H1 (cell line): ENCODE data around the gene FLVCR1. TPM values are rescaled to one million over a fixed set of nuclear protein-coding genes. Genes with fewer than 3 reads are reported as not detected.

ENCODE experiments used
- CTCF ChIA-PET: fragments of 300-600 bp; sonication (Branson Sonifier 250); formaldehyde crosslinking; loops from one replicate; lab custom pipeline; 2021; ENCODE audit not compliant: partially characterized antibody; lab: Charles Lee
- POLR2A ChIA-PET: fragments of 300-600 bp; sonication (Branson Sonifier 250); formaldehyde crosslinking; loops from one replicate; lab custom pipeline; 2021; ENCODE audit warnings: inconsistent platforms; ENCODE audit not compliant: partially characterized antibody; lab: Charles Lee
- DNase-seq, 2 experiments: peaks; one replicate each; pipeline versions ENCODE4 v3.0.0 to v3.0.0-alpha.2; 2010 to 2022; ENCODE audit warnings: low spot score in 2 of 2, low read depth in 1 of 2, mixed read lengths in 1 of 2
- FAIRE-seq: peaks from 2 replicates; lab custom pipeline; 2011; peaks lifted over from hg19 to GRCh38; lab: Jason Lieb, UNC
- H2AFZ ChIP-seq: 2 replicates; pipeline ENCODE4 v1.8.1; 2012; ENCODE audit warnings: low read length, inconsistent platforms
- H2AK5ac ChIP-seq: 2 replicates; pipeline ENCODE4 v1.6.1; 2013; ENCODE audit warnings: low read depth, low read length
- H2BK120ac ChIP-seq: replicated peaks from 2 replicates; pipeline ENCODE3; 2013; ENCODE audit warnings: low read depth, low read length, inconsistent platforms
- H2BK12ac ChIP-seq: 2 replicates; pipeline ENCODE4 v1.6.1; 2013; ENCODE audit warnings: low read depth, low read length
- H2BK15ac ChIP-seq: 2 replicates; pipeline ENCODE4 v1.6.1; 2013; ENCODE audit warnings: low read length
- H2BK20ac ChIP-seq: 2 replicates; pipeline ENCODE4 v1.6.1; 2013; ENCODE audit warnings: low read length
- H2BK5ac ChIP-seq: 2 replicates; pipeline ENCODE4 v1.6.1; 2013; ENCODE audit warnings: low read depth, low read length
- H3K14ac ChIP-seq: 2 replicates; pipeline ENCODE4 v1.6.1; 2013; ENCODE audit warnings: inconsistent platforms; ENCODE audit not compliant: insufficient read length
- H3K18ac ChIP-seq: 2 replicates; pipeline ENCODE4 v1.6.1; 2013; ENCODE audit warnings: low read length; ENCODE audit errors: extremely low read depth
- H3K23ac ChIP-seq: 2 replicates; pipeline ENCODE4 v1.6.1; 2013; ENCODE audit warnings: inconsistent platforms; ENCODE audit not compliant: insufficient read length
- H3K23me2 ChIP-seq: 2 replicates; pipeline ENCODE4 v1.6.1; 2013; ENCODE audit warnings: low read depth, low read length
- H3K27ac ChIP-seq: 2 replicates; pipeline ENCODE4 v1.6.1; 2011; ENCODE audit warnings: low read depth, low read length, inconsistent platforms
- H3K27me3 ChIP-seq, 4 experiments: replicated peaks in 1 of 4; 1 replicate in 1 of 4; 2 replicates in 3 of 4; pipeline versions ENCODE4 v1.6.1 to v1.8.1; 2011 to 2013; ENCODE audit warnings: low read length in 3 of 4, mild to moderate bottlenecking in 3 of 4, inconsistent platforms in 2 of 4, mixed read lengths in 2 of 4, moderate library complexity in 1 of 4; ENCODE audit not compliant: control insufficient read depth in 3 of 4, insufficient read depth in 3 of 4; ENCODE audit errors: extremely low read depth in 1 of 4
- H3K36me3 ChIP-seq, 4 experiments: 2 replicates each; pipeline versions ENCODE4 v1.6.1 to v1.8.1; 2011 to 2013; ENCODE audit warnings: mild to moderate bottlenecking in 4 of 4, low read length in 3 of 4, moderate library complexity in 2 of 4, control low read depth in 1 of 4, inconsistent platforms in 1 of 4; ENCODE audit not compliant: insufficient read depth in 4 of 4, control insufficient read depth in 2 of 4
- H3K4ac ChIP-seq: replicated peaks from 2 replicates; pipeline ENCODE3; 2013; ENCODE audit warnings: low read length, low read depth, mixed read lengths, inconsistent platforms; ENCODE audit not compliant: insufficient read length
- H3K4me1 ChIP-seq, 4 experiments: replicated peaks in 1 of 4; 1 replicate in 1 of 4; 2 replicates in 3 of 4; pipeline versions ENCODE4 v1.6.1 to v1.8.1; 2011 to 2013; ENCODE audit warnings: low read length in 3 of 4, inconsistent platforms in 2 of 4, mixed read lengths in 1 of 4; ENCODE audit not compliant: insufficient read depth in 4 of 4, control insufficient read depth in 3 of 4
- H3K4me2 ChIP-seq, 2 experiments: 2 replicates each; pipeline versions ENCODE4 v1.6.1 to v1.8.1; 2011 to 2013; ENCODE audit warnings: low read depth in 2 of 2, low read length in 2 of 2, control low read depth in 1 of 2, inconsistent platforms in 1 of 2, mild to moderate bottlenecking in 1 of 2; ENCODE audit not compliant: insufficient read depth in 1 of 2
- H3K4me3 ChIP-seq, 4 experiments: fragments of 200-600, 300-600 bp in 1 of 4; sonication (generic), shearing (Covaris generic), sonication (Bioruptor Twin) in 1 of 4; 2 replicates each; pipeline versions ENCODE4 v1.5.1 to v1.8.1; 2011 to 2016; ENCODE audit warnings: low read length in 4 of 4, low read depth in 3 of 4, control low read depth in 2 of 4, inconsistent platforms in 2 of 4, mild to moderate bottlenecking in 2 of 4, mixed read lengths in 1 of 4, moderate library complexity in 1 of 4; ENCODE audit not compliant: insufficient read depth in 2 of 4; ENCODE audit errors: extremely low read depth in 1 of 4
- H3K56ac ChIP-seq: replicated peaks from 2 replicates; pipeline ENCODE3; 2013; ENCODE audit warnings: low read depth, mild to moderate bottlenecking, mixed read lengths, low read length, inconsistent platforms; ENCODE audit not compliant: insufficient read length
- H3K79me1 ChIP-seq: 2 replicates; pipeline ENCODE4 v1.6.1; 2013; ENCODE audit warnings: low read depth, low read length, control low read depth
- H3K79me2 ChIP-seq, 2 experiments: 2 replicates each; pipeline versions ENCODE4 v1.6.1 to v1.8.1; 2012 to 2013; ENCODE audit warnings: low read length in 2 of 2, mild to moderate bottlenecking in 2 of 2, inconsistent platforms in 1 of 2; ENCODE audit not compliant: insufficient read depth in 2 of 2, control insufficient read depth in 1 of 2
- H3K9ac ChIP-seq, 4 experiments: replicated peaks in 1 of 4; 1 replicate in 1 of 4; 2 replicates in 3 of 4; pipeline versions ENCODE4 v1.6.1 to v1.8.1; 2011 to 2013; ENCODE audit warnings: low read depth in 3 of 4, low read length in 3 of 4, control low read depth in 2 of 4, mild to moderate bottlenecking in 2 of 4, moderate library complexity in 2 of 4, inconsistent platforms in 1 of 4; ENCODE audit errors: extremely low read depth in 1 of 4
- H3K9me3 ChIP-seq, 2 experiments: 2 replicates each; pipeline versions ENCODE4 v1.6.1 to v1.8.1; 2012 to 2013; ENCODE audit warnings: mild to moderate bottlenecking in 2 of 2, moderate library complexity in 2 of 2, control low read depth in 1 of 2, inconsistent platforms in 1 of 2, low read depth in 1 of 2, low read length in 1 of 2, mixed read lengths in 1 of 2; ENCODE audit not compliant: insufficient read depth in 2 of 2
- H4K20me1 ChIP-seq, 2 experiments: replicated peaks in 1 of 2; 2 replicates each; pipeline versions ENCODE3 to v1.8.1; 2011 to 2013; ENCODE audit warnings: inconsistent platforms in 2 of 2, low read length in 2 of 2, mild to moderate bottlenecking in 1 of 2; ENCODE audit not compliant: insufficient read depth in 2 of 2, control insufficient read depth in 1 of 2
- H4K5ac ChIP-seq: 2 replicates; pipeline ENCODE4 v1.6.1; 2013; ENCODE audit warnings: low read length, low read depth, mixed read lengths, inconsistent platforms; ENCODE audit not compliant: insufficient read length
- H4K8ac ChIP-seq: 2 replicates; pipeline ENCODE4 v1.8.0; 2013; ENCODE audit warnings: mild to moderate bottlenecking, moderate library complexity, low read length, inconsistent platforms; ENCODE audit not compliant: insufficient read depth; ENCODE audit errors: extremely low read depth
- H4K91ac ChIP-seq: replicated peaks from 2 replicates; pipeline ENCODE3; 2013; ENCODE audit warnings: low read length, mixed read lengths, inconsistent platforms; ENCODE audit not compliant: insufficient read length
- BCL11A ChIP-seq, 2 experiments: IDR thresholded peaks; one replicate each; pipeline ENCODE4 v1.6.1; 2011; ENCODE audit warnings: low read depth in 2 of 2, low read length in 2 of 2, mild to moderate bottlenecking in 2 of 2
- CREB1 ChIP-seq: IDR thresholded peaks from 2 replicates; pipeline ENCODE4 v1.6.1; 2012; ENCODE audit warnings: inconsistent platforms
- POU5F1 ChIP-seq: IDR thresholded peaks from 2 replicates; pipeline ENCODE4 v1.6.1; 2011; ENCODE audit warnings: low read depth, mild to moderate bottlenecking, low read length, moderate library complexity
- SP4 ChIP-seq: IDR thresholded peaks from 2 replicates; pipeline ENCODE4 v1.6.1; 2012; ENCODE audit warnings: low read length, inconsistent platforms
- SUZ12 ChIP-seq: fragments of 200-600 bp; sonication (generic); IDR thresholded peaks from 2 replicates; pipeline ENCODE4 v1.6.1; 2012; ENCODE audit warnings: mild to moderate bottlenecking, inconsistent platforms, low read length, moderate library complexity, mixed read lengths
- TBP ChIP-seq: IDR thresholded peaks from 2 replicates; pipeline ENCODE4 v1.6.1; 2011; ENCODE audit warnings: low read depth, low read length, improper control_type of control experiment
- WGBS, 2 experiments: shearing (Covaris generic) in 1 of 2; methylation state at CpG; one replicate each; pipeline versions ENCODE4 v1.1.6 to v1.1.7; 2013 to 2015; ENCODE audit warnings: low lambda C conversion rate in 2 of 2, mixed read lengths in 2 of 2, inconsistent platforms in 1 of 2, low coverage in 1 of 2, missing lambda C conversion rate in 1 of 2; ENCODE audit not compliant: insufficient replicate concordance in 2 of 2, insufficient coverage in 1 of 2, insufficient read length in 1 of 2; ENCODE audit errors: extremely low coverage in 1 of 2, missing lambda C conversion rate in 1 of 2; 5-methylcytosine and 5-hydroxymethylcytosine counted together
- polyA plus RNA-seq, 7 experiments: library from polyadenylated mRNA; depleted of rRNA in 3 of 7; stranded (reverse) in 5 of 7; unstranded in 2 of 7; fragments of >200 nt in 5 of 7; fragments of 200-250 nt in 2 of 7; gene quantifications; 1 replicate in 5 of 7; 2 replicates in 1 of 7; 4 replicates in 1 of 7; pipeline versions ENCODE4 v1.2.1 to v1.2.3, GENCODE V29; 2011 to 2013; ENCODE audit warnings: missing spikeins in 2 of 7, mixed read lengths in 2 of 7
- total RNA-seq: library from RNA; stranded (reverse); fragmentation: NEBNext Ultra II Directional; extraction: Animal tissue kit (Norgen Biotek cat#: 25700); gene quantifications from 2 replicates; pipeline ENCODE4 v1.2.1, GENCODE V29; 2021
- TF ChIP-seq, protein P1 (sequence below): IDR thresholded peaks from 2 replicates; pipeline ENCODE4 v1.6.1; 2012; ENCODE audit warnings: inconsistent platforms

Gene FLVCR1
- total and polyA plus RNA-seq, 2 of the 8 experiments (the other 6 are each of a cell fraction or from before 2014, with no cell fraction given): 31.8 to 75.7 TPM

GRCh38 chr1:212827171-212827776 lies 30.8 kb upstream of the FLVCR1 start:
- Histone ChIP-seq H3K23ac (no peak overlapping the region), H3K14ac (no peak overlapping the region), H4K20me1 (no peaks in the 10 kb centered on the region)
- TF ChIP-seq TBP: no peak
- TF ChIP-seq BCL11A (IDR thresholded peaks at IDR 0.05; ENCODE audit: low read depth in 2 of 2, low read length in 2 of 2): no peak
- no peak for TF ChIP-seq SP4
- no peak for TF ChIP-seq CREB1
- TF ChIP-seq, protein P1, sequence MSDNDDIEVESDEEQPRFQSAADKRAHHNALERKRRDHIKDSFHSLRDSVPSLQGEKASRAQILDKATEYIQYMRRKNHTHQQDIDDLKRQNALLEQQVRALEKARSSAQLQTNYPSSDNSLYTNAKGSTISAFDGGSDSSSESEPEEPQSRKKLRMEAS: no peak
- TF ChIP-seq POU5F1: no peak
- TF ChIP-seq SUZ12: no peak
- TF ChIP-seq, all 59 proteins: peak for 0
- DNase-seq (no peak), FAIRE-seq (no peak)
- no peak overlapping the region for H3K4me3 ChIP-seq
- no peak overlapping the region for H3K4me2 ChIP-seq
- H3K4me1 ChIP-seq: peaks cover 0 to 2% (median 0%) of the 10 kb centered on the region in 4 experiments; a peak in 1 of 7 replicates
- H4K8ac ChIP-seq: no peak overlapping the region
- no peaks in the 10 kb centered on the region for H3K23me2 ChIP-seq
- H3K4ac ChIP-seq: no peak overlapping the region
- H3K79me2 ChIP-seq: no peaks in the 10 kb centered on the region
- no peaks in the 10 kb centered on the region; a peak in 1 of 8 replicates for H3K36me3 ChIP-seq
- H2BK20ac ChIP-seq: no peak overlapping the region
- H3K79me1 ChIP-seq: no peaks in the 10 kb centered on the region
- H2BK120ac ChIP-seq: no peak overlapping the region
- no peak overlapping the region for H2AFZ ChIP-seq
- H3K18ac ChIP-seq: no peak overlapping the region
- 90% methylated on average over 4 of the region's 4 CpGs; no CpG with 5 or more reads in 1 of the 2 experiments for WGBS, 2 experiments
- no peaks in the 10 kb centered on the region for H3K27me3 ChIP-seq
- no peak overlapping the region for H4K5ac ChIP-seq
- ChIA-PET POLR2A (interaction anchor here (1.0 to 2.3 kb wide), 6 partner anchors 11 to 72 kb away, joined by 3 to 8 read pairs (median 4); partner anchors contain the start of gene FLVCR1), CTCF (interaction anchor here (0.7 to 2.9 kb wide), 4 partner anchors 10 to 234 kb away, joined by 3 to 12 read pairs (median 4); no protein-coding TSS in a partner anchor)
- no peak overlapping the region for H3K56ac ChIP-seq
- H3K9me3 ChIP-seq: no peaks in the 10 kb centered on the region
- no peak overlapping the region for H2BK15ac ChIP-seq
- no peak overlapping the region for H3K9ac ChIP-seq
- H2BK12ac ChIP-seq: no peak overlapping the region
- H2BK5ac ChIP-seq: no peak overlapping the region
- H4K91ac ChIP-seq: no peak overlapping the region
- H2AK5ac ChIP-seq: no peak overlapping the region
- no peak overlapping the region for H3K27ac ChIP-seq
